Activated T-cell treated with anti-CD3 and anti-CD28 coated beads, Interleukin-2, amount 50 U/mL, for 1 hour (primary cell): ENCODE results near the gene SMAP2.

Source experiments
- DNase-seq: peaks from one replicate; pipeline ENCODE4 v3.0.0-alpha.2; 2020

The SMAP2 gene

GRCh38 chr1:40372658-40373322, 737 bp upstream of the SMAP2 start:
- DNase-seq: no peak

GRCh38 chr1:40377512-40377911, 4.0 kb downstream of the SMAP2 start:
- no peak for DNase-seq

GRCh38 chr1:40379785-40380452, 6.4 kb downstream of the SMAP2 start:
- DNase-seq: no peak

- DNase-seq: no peak
Measured at GRCh38 chr1:40380817-40381216, 7.3 kb downstream of the SMAP2 start.

- no peak for DNase-seq
Measured at GRCh38 chr1:40381268-40382107, 8.0 kb downstream of the SMAP2 start.

- DNase-seq: no peak
Measured at GRCh38 chr1:40382108-40382460, 8.6 kb downstream of the SMAP2 start.

- DNase-seq: no peak
Measured at GRCh38 chr1:40382601-40383000, 9.1 kb downstream of the SMAP2 start.

GRCh38 chr1:40383095-40383487, 9.6 kb downstream of the SMAP2 start:
- DNase-seq: no peak

- no peak for DNase-seq
Measured at GRCh38 chr1:40383488-40384412, 10.2 kb downstream of the SMAP2 start.

GRCh38 chr1:40384413-40384762, 10.9 kb downstream of the SMAP2 start:
- no peak for DNase-seq

- DNase-seq: no peak
Measured at GRCh38 chr1:40384887-40385286, 11.4 kb downstream of the SMAP2 start.

- no peak for DNase-seq
Measured at GRCh38 chr1:40385437-40386358, 12.2 kb downstream of the SMAP2 start.

- DNase-seq: no peak
Measured at GRCh38 chr1:40386359-40386723, 12.8 kb downstream of the SMAP2 start.

GRCh38 chr1:40386796-40387195, 13.3 kb downstream of the SMAP2 start:
- DNase-seq: no peak

- DNase-seq: peak; percentile 41
Measured at GRCh38 chr1:40387381-40388306, 14.1 kb downstream of the SMAP2 start.

- DNase-seq: peak; percentile 42
Measured at GRCh38 chr1:40388456-40389321, 15.2 kb downstream of the SMAP2 start.

- no peak for DNase-seq
Measured at GRCh38 chr1:40389322-40389803, 15.8 kb downstream of the SMAP2 start.

- DNase-seq: no peak
Measured at GRCh38 chr1:40389871-40390560, 16.5 kb downstream of the SMAP2 start.

- no peak for DNase-seq
Measured at GRCh38 chr1:40390857-40391256, 17.3 kb downstream of the SMAP2 start.
